ENCODE results near the gene ENG. TPM values are rescaled to one million over a fixed set of nuclear protein-coding genes. Genes with fewer than 3 reads are reported as not detected.

ENG gene
- total RNA-seq, 4 donors from 2014 or later = 45.6 to 115 (median 51.1) TPM

- peak overlapping the region; percentile 20 to 76 (median 67) for H3K27ac ChIP-seq
- no peak overlapping the region for H3K4me3 ChIP-seq (replicated peaks in 1 of 3)
- H3K27me3 ChIP-seq = no peaks in the 10 kb centered on the region
- TF ChIP-seq CTCF (IDR thresholded peaks at IDR 0.05) = no peak
- no peak for TF ChIP-seq POLR2A (IDR thresholded peaks at IDR 0.05)
- H3K36me3 ChIP-seq = no peaks in the 10 kb centered on the region
- no peaks in the 10 kb centered on the region for H3K9me3 ChIP-seq
- H3K4me1 ChIP-seq = peaks cover 4 to 29% of the 10 kb centered on the region in 2 donors
- intact Hi-C loops (cut with DNase I) = no loop called here
- WGBS, 2 donors = 77 to 81% methylated on average over 8 of the region's 8 CpGs
- DNase-seq = no peak
Measured at GRCh38 chr9:127768698-127769097, 85.8 kb downstream of the ENG start.

- Histone ChIP-seq H3K9me3 (no peaks in the 10 kb centered on the region), H3K4me1 (peaks cover 4 to 34% of the 10 kb centered on the region in 2 donors), H3K4me3 (replicated peaks in 1 of 3) (no peak overlapping the region), H3K36me3 (no peaks in the 10 kb centered on the region), H3K27me3 (no peaks in the 10 kb centered on the region), H3K27ac (peak overlapping the region; percentile 51 to 76 (median 67))
- TF ChIP-seq CTCF (IDR thresholded peaks at IDR 0.05) (no peak), POLR2A (IDR thresholded peaks at IDR 0.05) (no peak)
- 14 to 43% methylated on average over 8 to 13 of the region's 13 CpGs for WGBS, 2 donors
- DNase-seq = no peak
- intact Hi-C loops (cut with DNase I) = no loop called here
Measured at GRCh38 chr9:127767909-127768331, 86.5 kb downstream of the ENG start.

- peak overlapping the region; percentile 51 to 76 (median 67) for H3K27ac ChIP-seq
- no peaks in the 10 kb centered on the region for H3K27me3 ChIP-seq
- peaks cover 4 to 36% of the 10 kb centered on the region in 2 donors for H3K4me1 ChIP-seq
- no peaks in the 10 kb centered on the region for H3K36me3 ChIP-seq
- TF ChIP-seq CTCF (IDR thresholded peaks at IDR 0.05) = no peak
- no peak for TF ChIP-seq POLR2A (IDR thresholded peaks at IDR 0.05)
- no peak for DNase-seq
- no peaks in the 10 kb centered on the region for H3K9me3 ChIP-seq
- 63 to 65% methylated on average over 3 of the region's 3 CpGs for WGBS, 2 donors
- intact Hi-C loops (cut with DNase I) = no loop called here
- no peak overlapping the region for H3K4me3 ChIP-seq (replicated peaks in 1 of 3)
Measured at GRCh38 chr9:127767410-127767809, 87.0 kb downstream of the ENG start.

GRCh38 chr9:127765418-127765817 is 89.0 kb downstream of the ENG start:
- intact Hi-C loops (cut with DNase I) = no loop called here
- no peaks in the 10 kb centered on the region for H3K36me3 ChIP-seq
- no peaks in the 10 kb centered on the region for H3K27me3 ChIP-seq
- no peak for DNase-seq
- H3K27ac ChIP-seq = no peak overlapping the region
- 78 to 95% methylated on average over 1 of the region's 1 CpG for WGBS, 2 donors
- no peak for TF ChIP-seq CTCF (IDR thresholded peaks at IDR 0.05)
- no peak for TF ChIP-seq POLR2A (IDR thresholded peaks at IDR 0.05)
- peaks cover 0 to 30% of the 10 kb centered on the region in 2 donors for H3K4me1 ChIP-seq
- H3K4me3 ChIP-seq (replicated peaks in 1 of 3) = no peak overlapping the region
- no peaks in the 10 kb centered on the region for H3K9me3 ChIP-seq

Small RNA genes within 50 kb of the gene (microRNA-seq; reads per million reads assigned to microRNA genes)
- gene MIR2861 = not detected
- not detected for gene MIR3960
- gene MIR4672 = not detected

Small RNA genes within 50 kb of the gene (small RNA-seq; reads per million reads assigned to genes)
- gene MIR4672 (not detected), gene RF00019 (not detected), gene RNA5SP296 (not detected)

Other genes starting within 250 kb of the ENG start
- gene STXBP1, start 242.4 kb downstream of the ENG start, total RNA-seq = 100 to 1,000 TPM in 2 of 4 donors, 10 to 100 TPM in 2; 23.8 to 139 (median 106) TPM
- gene CFAP157, start 147.7 kb downstream of the ENG start, total RNA-seq = 1 to 10 TPM in 1 of 4 donors, under 1 TPM in 1, not detected in 2; 0.22 to 3.0 TPM
- gene PTRH1, start 139.0 kb downstream of the ENG start, total RNA-seq = 10 to 100 TPM; 24.1 to 64.3 (median 43.4) TPM
- under 1 TPM in 3 of 4 donors, not detected in 1; 0.40 to 0.45 (median 0.44) TPM for gene TTC16, start 138.6 kb downstream of the ENG start, total RNA-seq
- 10 to 100 TPM in 3 of 4 donors, 1 to 10 TPM in 1; 8.9 to 23.1 (median 14.2) TPM for gene TOR2A, start 119.4 kb downstream of the ENG start, total RNA-seq
- 10 to 100 TPM; 10.0 to 24.9 (median 18.2) TPM for gene SH2D3C, start 76.0 kb downstream of the ENG start, total RNA-seq
- gene CDK9, start 68.6 kb downstream of the ENG start, total RNA-seq = 10 to 100 TPM; 47.5 to 85.2 (median 78.3) TPM
- 10 to 100 TPM; 58.5 to 78.0 (median 62.1) TPM for gene FPGS, start 51.8 kb downstream of the ENG start, total RNA-seq
- 10 to 100 TPM; 56.3 to 98.9 (median 86.3) TPM for gene AK1, start 23.0 kb upstream of the ENG start, total RNA-seq
- 100 to 1,000 TPM in 1 of 4 donors, 10 to 100 TPM in 3; 39.2 to 124 (median 50.8) TPM for gene ST6GALNAC6, start 44.9 kb upstream of the ENG start, total RNA-seq
- gene ST6GALNAC4, start 62.4 kb upstream of the ENG start, total RNA-seq = 10 to 100 TPM in 3 of 4 donors, 1 to 10 TPM in 1; 8.9 to 27.4 (median 19.1) TPM
- gene PIP5KL1, start 76.1 kb upstream of the ENG start, total RNA-seq = 1 to 10 TPM in 3 of 4 donors, not detected in 1; 1.0 to 5.2 (median 1.6) TPM
- 10 to 100 TPM; 17.3 to 43.3 (median 35.5) TPM for gene DPM2, start 83.2 kb upstream of the ENG start, total RNA-seq
- 10 to 100 TPM; 18.3 to 34.7 (median 24.9) TPM for gene EEIG1, start 126.3 kb upstream of the ENG start, total RNA-seq
- 10 to 100 TPM in 2 of 4 donors, 1 to 10 TPM in 2; 5.3 to 17.2 (median 9.4) TPM for gene NAIF1, start 212.7 kb upstream of the ENG start, total RNA-seq
- 10 to 100 TPM; 21.9 to 42.0 (median 30.8) TPM for gene SLC25A25, start 213.6 kb upstream of the ENG start, total RNA-seq